Smooth muscle cell (in vitro differentiated cells): ENCODE data around the gene DUSP21. TPM values are rescaled to one million over a fixed set of nuclear protein-coding genes. Genes with fewer than 3 reads are reported as not detected.

Experiments
- DNase-seq: peaks from one replicate; lab custom pipeline; 2025; ENCODE audit not compliant: unreplicated experiment; lab: John Stamatoyannopoulos, UW
- H2AFZ ChIP-seq: fragments of 200-600 bp; sonication (generic); 2 replicates; pipeline ENCODE4 v1.6.0; 2016; ENCODE audit warnings: antibody characterized with exemption, low read depth, mild to moderate bottlenecking
- H3F3A ChIP-seq: fragments of 200-600 bp; sonication (generic); 2 replicates; pipeline ENCODE4 v1.6.0; 2017; ENCODE audit warnings: antibody characterized with exemption, low read depth
- H3K27ac ChIP-seq: fragments of 200-600 bp; sonication (generic); 2 replicates; pipeline ENCODE4 v1.5.1; 2016; ENCODE audit warnings: low read depth, mild to moderate bottlenecking
- H3K27me3 ChIP-seq: fragments of 200-600 bp; sonication (generic); 2 replicates; pipeline ENCODE4 v1.6.1; 2016; ENCODE audit warnings: low read depth, mild to moderate bottlenecking
- H3K36me3 ChIP-seq: fragments of 200-600 bp; sonication (generic); 2 replicates; pipeline ENCODE4 v1.5.1; 2016; ENCODE audit warnings: low read depth
- H3K4me1 ChIP-seq: fragments of 200-600 bp; sonication (generic); 2 replicates; pipeline ENCODE4 v1.5.1; 2016; ENCODE audit warnings: low read depth
- H3K4me2 ChIP-seq: fragments of 200-600 bp; sonication (generic); 2 replicates; pipeline ENCODE4 v1.6.0; 2016; ENCODE audit warnings: mild to moderate bottlenecking
- H3K4me3 ChIP-seq: fragments of 200-600 bp; sonication (generic); 2 replicates; pipeline ENCODE4 v1.5.1; 2016; ENCODE audit warnings: mild to moderate bottlenecking
- H3K79me2 ChIP-seq: fragments of 200-600 bp; sonication (generic); 2 replicates; pipeline ENCODE4 v1.6.0; 2016; ENCODE audit warnings: low read depth, mild to moderate bottlenecking
- H3K9ac ChIP-seq: fragments of 200-600 bp; sonication (generic); 2 replicates; pipeline ENCODE4 v1.6.0; 2016; ENCODE audit warnings: low read depth
- H3K9me3 ChIP-seq: fragments of 200-600 bp; sonication (generic); replicated peaks from 2 replicates; pipeline ENCODE4 v1.5.1; 2016; ENCODE audit warnings: low read depth
- H4K20me1 ChIP-seq: fragments of 200-600 bp; sonication (generic); 2 replicates; pipeline ENCODE4 v1.6.0; 2016; ENCODE audit warnings: low read depth
- WGBS: methylation state at CpG from one replicate; pipeline ENCODE4 v1.1.7; 2016; ENCODE audit warnings: low lambda C conversion rate; 5-methylcytosine and 5-hydroxymethylcytosine counted together
- polyA plus RNA-seq: library from polyadenylated mRNA; unstranded; fragments of >200 nt; fragmentation: Nextera tagmentation; extraction: Ambion mirVana; gene quantifications from 2 replicates; pipeline ENCODE4 v1.2.1, GENCODE V29; 2016
- total RNA-seq: library from RNA; depleted of rRNA; stranded (reverse); fragments of >200 nt; gene quantifications from 2 replicates; pipeline ENCODE4 v1.2.3, GENCODE V29; 2014
- TF ChIP-seq, protein P1 (sequence below): fragments of 200-600 bp; sonication (generic); IDR thresholded peaks from 2 replicates; pipeline ENCODE4 v1.5.1; 2017; ENCODE audit warnings: borderline replicate concordance, mild to moderate bottlenecking, antibody characterized with exemption; ENCODE audit not compliant: insufficient read depth, poor library complexity, severe bottlenecking

The DUSP21 gene
- total and polyA plus RNA-seq, 2 experiments from 2014 or later, result not detected

DNA sequence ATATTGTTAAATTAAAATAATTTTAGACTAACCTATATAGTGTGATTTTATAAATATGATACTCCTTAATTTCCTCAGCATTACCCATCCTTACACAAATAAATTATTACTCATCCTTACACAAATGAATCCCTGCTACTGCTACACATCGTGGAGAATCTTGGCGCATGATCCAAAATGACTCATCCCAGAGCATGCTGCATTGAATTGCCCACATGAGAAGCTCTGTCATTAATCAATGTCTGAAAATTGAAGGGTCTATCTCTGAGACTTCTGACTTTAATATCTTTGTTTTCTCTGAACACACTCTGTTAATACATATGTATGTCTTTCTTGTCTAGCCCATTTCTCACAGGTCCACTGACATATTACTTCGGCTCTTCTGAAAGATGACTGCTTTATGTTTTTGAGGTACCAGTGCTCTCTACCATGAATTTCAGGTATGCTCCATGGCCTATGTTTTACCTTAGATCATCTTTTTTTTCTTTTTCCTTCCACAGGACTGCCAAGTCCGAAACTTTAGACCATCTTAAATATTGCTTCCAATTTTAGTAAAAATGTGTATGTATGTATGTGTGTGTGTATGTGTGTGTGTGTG lies 15.7 kb upstream of the DUSP21 start:
- H3K9ac ChIP-seq, result no peak overlapping the region
- WGBS, result 65% methylated on average over 4 of the region's 4 CpGs
- no peaks in the 10 kb centered on the region for H3K27me3 ChIP-seq
- no peak overlapping the region for H2AFZ ChIP-seq
- TF ChIP-seq, protein P1, sequence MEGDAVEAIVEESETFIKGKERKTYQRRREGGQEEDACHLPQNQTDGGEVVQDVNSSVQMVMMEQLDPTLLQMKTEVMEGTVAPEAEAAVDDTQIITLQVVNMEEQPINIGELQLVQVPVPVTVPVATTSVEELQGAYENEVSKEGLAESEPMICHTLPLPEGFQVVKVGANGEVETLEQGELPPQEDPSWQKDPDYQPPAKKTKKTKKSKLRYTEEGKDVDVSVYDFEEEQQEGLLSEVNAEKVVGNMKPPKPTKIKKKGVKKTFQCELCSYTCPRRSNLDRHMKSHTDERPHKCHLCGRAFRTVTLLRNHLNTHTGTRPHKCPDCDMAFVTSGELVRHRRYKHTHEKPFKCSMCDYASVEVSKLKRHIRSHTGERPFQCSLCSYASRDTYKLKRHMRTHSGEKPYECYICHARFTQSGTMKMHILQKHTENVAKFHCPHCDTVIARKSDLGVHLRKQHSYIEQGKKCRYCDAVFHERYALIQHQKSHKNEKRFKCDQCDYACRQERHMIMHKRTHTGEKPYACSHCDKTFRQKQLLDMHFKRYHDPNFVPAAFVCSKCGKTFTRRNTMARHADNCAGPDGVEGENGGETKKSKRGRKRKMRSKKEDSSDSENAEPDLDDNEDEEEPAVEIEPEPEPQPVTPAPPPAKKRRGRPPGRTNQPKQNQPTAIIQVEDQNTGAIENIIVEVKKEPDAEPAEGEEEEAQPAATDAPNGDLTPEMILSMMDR, result no peak
- no peak overlapping the region for H3K4me3 ChIP-seq
- no peaks in the 10 kb centered on the region for H3K9me3 ChIP-seq
- no peaks in the 10 kb centered on the region for H3K79me2 ChIP-seq
- no peaks in the 10 kb centered on the region for H3K4me1 ChIP-seq
- H3F3A ChIP-seq, result no peaks in the 10 kb centered on the region
- no peaks in the 10 kb centered on the region for H3K36me3 ChIP-seq
- H3K27ac ChIP-seq, result no peak overlapping the region
- DNase-seq, result no peak
- no peak overlapping the region for H3K4me2 ChIP-seq
- H4K20me1 ChIP-seq, result no peaks in the 10 kb centered on the region

DNA sequence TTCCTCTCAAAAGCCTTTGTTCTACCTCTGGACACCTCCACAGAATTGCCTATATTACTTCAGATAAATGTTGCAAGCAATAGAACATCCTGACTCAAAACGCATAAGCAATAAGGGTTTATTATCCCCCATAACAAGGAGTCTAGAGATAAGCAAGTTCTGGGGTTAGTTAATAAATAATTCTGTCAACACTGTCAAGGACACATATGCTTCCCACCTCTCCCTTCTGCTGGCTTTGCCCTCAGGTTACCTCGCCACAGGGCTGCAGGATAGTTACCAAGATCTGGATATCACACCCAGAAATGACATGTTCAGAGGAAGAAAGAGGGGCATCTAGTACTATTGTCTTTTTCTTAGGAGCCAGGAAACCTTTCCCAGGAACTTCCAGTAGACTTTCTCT lies 14.0 kb upstream of the DUSP21 start:
- H3K4me1 ChIP-seq, result no peaks in the 10 kb centered on the region
- H2AFZ ChIP-seq, result no peak overlapping the region
- WGBS, result 57% methylated on average over 2 of the region's 2 CpGs
- no peak overlapping the region for H3K9ac ChIP-seq
- H3F3A ChIP-seq, result no peaks in the 10 kb centered on the region
- TF ChIP-seq, protein P1, result no peak
- no peaks in the 10 kb centered on the region for H3K27me3 ChIP-seq
- no peaks in the 10 kb centered on the region for H3K79me2 ChIP-seq
- no peak overlapping the region for H3K4me3 ChIP-seq
- no peaks in the 10 kb centered on the region for H4K20me1 ChIP-seq
- H3K27ac ChIP-seq, result no peak overlapping the region
- no peaks in the 10 kb centered on the region for H3K36me3 ChIP-seq
- no peaks in the 10 kb centered on the region for H3K9me3 ChIP-seq
- DNase-seq, result no peak
- no peak overlapping the region for H3K4me2 ChIP-seq

DNA sequence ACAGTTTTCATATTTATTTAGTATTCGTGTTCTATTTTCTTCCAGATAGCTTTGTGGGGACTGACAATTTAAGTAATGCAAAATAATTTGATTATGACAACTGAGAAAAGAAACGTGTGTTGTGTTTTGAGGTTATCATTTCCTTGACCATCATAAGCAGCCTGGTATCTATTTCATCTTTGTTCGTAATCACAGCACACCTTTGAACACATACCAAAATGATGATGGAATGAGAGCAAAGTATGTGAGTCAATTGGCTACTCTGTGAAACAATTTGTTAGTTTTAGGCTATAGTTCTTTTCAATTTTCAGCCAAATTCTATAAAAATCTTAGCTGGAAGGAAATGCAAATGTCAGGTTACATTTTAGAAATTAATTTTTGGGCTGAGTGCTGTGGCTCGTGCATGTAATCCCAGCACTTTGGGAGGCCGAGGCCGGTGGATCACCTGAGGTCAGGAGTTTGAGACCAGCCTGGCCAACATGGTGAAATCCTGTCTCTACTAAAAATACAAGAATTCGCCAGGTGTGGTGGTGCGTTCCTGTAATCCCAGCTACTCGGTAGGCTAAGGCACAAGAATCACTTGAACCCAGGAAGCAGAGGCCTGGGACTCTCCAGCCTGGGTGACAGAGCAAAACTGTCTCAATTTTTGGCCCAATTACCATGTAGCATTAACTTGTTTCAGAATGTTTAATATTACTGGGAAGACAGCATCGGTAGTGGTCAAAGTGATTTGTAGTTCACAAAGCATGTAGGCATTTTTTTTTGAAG lies 1.1 kb upstream of the DUSP21 start:
- no peaks in the 10 kb centered on the region for H3K4me1 ChIP-seq
- no peak overlapping the region for H3K4me2 ChIP-seq
- no peaks in the 10 kb centered on the region for H3K79me2 ChIP-seq
- H3K9ac ChIP-seq, result no peak overlapping the region
- H3K27me3 ChIP-seq, result no peaks in the 10 kb centered on the region
- TF ChIP-seq, protein P1, result no peak
- H3K36me3 ChIP-seq, result no peaks in the 10 kb centered on the region
- WGBS, result 77% methylated on average over 10 of the region's 10 CpGs
- H3F3A ChIP-seq, result no peaks in the 10 kb centered on the region
- H2AFZ ChIP-seq, result no peak overlapping the region
- no peak overlapping the region for H3K27ac ChIP-seq
- H3K4me3 ChIP-seq, result no peak overlapping the region
- no peak for DNase-seq
- no peaks in the 10 kb centered on the region for H4K20me1 ChIP-seq
- H3K9me3 ChIP-seq, result no peaks in the 10 kb centered on the region

DNA sequence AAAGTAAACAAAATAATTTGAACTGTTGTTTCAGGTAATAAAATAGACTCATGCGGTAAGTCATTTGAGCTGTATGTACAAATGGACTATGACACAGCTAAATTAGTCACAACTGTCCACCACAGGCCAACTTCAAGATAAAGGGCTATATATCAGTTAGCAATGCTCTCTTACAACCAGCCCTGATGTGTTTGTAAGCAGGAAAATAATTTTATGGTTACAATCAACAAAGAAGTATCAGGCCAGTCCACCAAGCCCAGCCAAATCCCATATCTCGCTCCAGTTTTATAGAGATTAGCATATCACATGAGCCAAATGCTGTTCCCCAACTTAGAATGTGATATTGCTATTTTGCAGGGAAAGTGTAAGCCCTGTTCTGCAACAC lies 511 bp upstream of the DUSP21 start:
- no peak overlapping the region for H3K27ac ChIP-seq
- H3K79me2 ChIP-seq, result no peaks in the 10 kb centered on the region
- no peak overlapping the region for H3K4me3 ChIP-seq
- no peak overlapping the region for H3K9ac ChIP-seq
- no peaks in the 10 kb centered on the region for H3K9me3 ChIP-seq
- no peaks in the 10 kb centered on the region for H4K20me1 ChIP-seq
- H3K4me2 ChIP-seq, result no peak overlapping the region
- H2AFZ ChIP-seq, result no peak overlapping the region
- H3F3A ChIP-seq, result no peaks in the 10 kb centered on the region
- no peaks in the 10 kb centered on the region for H3K27me3 ChIP-seq
- no peaks in the 10 kb centered on the region for H3K36me3 ChIP-seq
- DNase-seq, result no peak
- H3K4me1 ChIP-seq, result no peaks in the 10 kb centered on the region
- 60% methylated on average over 2 of the region's 2 CpGs for WGBS
- TF ChIP-seq, protein P1, result no peak
